Measurements from ENCODE around the gene LCTL. TPM values are rescaled to one million over a fixed set of nuclear protein-coding genes. Genes with fewer than 3 reads are reported as not detected.
"Not testable (repeated sequence)": the region's sequence is repeated elsewhere in the genome, so short reads cannot be mapped to it uniquely, and the experiment has no call there.

The LCTL gene
- total and polyA plus RNA-seq, 2 donors (not counting 1 experiment from before 2014, with no cell fraction given), result 0.66 to 0.96 TPM

DNA sequence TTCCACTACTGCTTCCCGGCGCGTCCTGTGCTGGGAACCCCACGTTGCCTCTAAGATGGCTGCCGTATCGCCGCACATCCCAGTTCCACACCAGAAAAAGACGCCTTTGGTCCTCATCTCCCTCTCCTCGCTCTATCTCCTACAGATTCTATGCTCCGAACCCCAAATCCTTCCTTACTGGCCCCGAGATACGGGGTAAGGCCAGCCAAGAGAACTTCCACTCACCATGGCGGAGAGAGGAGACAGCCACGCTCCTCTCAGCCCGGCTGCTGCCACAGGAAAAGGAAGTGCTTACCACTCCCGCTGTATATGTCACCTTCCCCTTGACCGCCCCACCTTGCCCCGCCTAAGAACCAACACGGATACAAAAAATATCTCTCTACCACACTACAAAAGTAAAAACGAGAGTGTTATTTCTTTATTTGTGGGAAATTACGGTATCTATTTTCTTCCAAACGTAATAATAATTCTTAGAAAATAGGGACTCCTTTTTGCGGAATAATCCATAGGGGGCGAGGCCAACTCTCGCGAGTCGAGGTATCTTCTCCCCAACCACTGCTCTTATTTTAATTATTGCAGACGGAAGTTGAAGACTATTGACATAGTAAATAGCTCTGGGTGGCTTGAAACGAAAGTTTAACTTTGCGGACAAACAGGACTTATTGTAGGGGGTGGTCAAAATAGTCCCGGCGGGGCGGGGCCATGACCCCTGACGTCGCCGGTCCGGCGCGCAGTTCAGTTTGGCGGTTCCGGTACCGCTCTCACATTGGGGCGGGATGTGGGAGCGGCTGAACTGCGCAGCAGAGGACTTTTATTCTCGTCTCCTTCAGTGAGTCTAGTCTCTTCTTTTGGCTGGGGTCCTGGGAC, 61.0 kb downstream of the LCTL start, which contains the start of the genes RPL4 and ZWILCH:
RPL4 (minus strand) TSS at position 293 of the 867 bp plus-strand sequence; CDS start at position 228, 65 bp downstream.
ZWILCH (plus strand) TSS at position 764 of the 867 bp plus-strand sequence; CDS start at position 777, 13 bp downstream.
- H3K36me3 ChIP-seq (ENCODE audit: control insufficient read depth, insufficient read depth, low read length), result peaks cover 10% of the 10 kb centered on the region
- peaks cover 74% of the 10 kb centered on the region for H3K79me2 ChIP-seq (ENCODE audit: control insufficient read depth, insufficient read depth, low read length)
- no peaks in the 10 kb centered on the region for H3K4me1 ChIP-seq (ENCODE audit: control insufficient read depth, extremely low read depth, insufficient read depth, low read length)
- no peaks in the 10 kb centered on the region for H3K27me3 ChIP-seq (ENCODE audit: control insufficient read depth, insufficient read depth, low read length)
- peak within 1 kb of the TSS; percentile 90 for H3K27ac ChIP-seq (ENCODE audit: insufficient read depth, low read length)
- TF ChIP-seq, protein P1, sequence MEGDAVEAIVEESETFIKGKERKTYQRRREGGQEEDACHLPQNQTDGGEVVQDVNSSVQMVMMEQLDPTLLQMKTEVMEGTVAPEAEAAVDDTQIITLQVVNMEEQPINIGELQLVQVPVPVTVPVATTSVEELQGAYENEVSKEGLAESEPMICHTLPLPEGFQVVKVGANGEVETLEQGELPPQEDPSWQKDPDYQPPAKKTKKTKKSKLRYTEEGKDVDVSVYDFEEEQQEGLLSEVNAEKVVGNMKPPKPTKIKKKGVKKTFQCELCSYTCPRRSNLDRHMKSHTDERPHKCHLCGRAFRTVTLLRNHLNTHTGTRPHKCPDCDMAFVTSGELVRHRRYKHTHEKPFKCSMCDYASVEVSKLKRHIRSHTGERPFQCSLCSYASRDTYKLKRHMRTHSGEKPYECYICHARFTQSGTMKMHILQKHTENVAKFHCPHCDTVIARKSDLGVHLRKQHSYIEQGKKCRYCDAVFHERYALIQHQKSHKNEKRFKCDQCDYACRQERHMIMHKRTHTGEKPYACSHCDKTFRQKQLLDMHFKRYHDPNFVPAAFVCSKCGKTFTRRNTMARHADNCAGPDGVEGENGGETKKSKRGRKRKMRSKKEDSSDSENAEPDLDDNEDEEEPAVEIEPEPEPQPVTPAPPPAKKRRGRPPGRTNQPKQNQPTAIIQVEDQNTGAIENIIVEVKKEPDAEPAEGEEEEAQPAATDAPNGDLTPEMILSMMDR (conservative IDR thresholded peaks at IDR 0.05 in 1 of 2, IDR thresholded peaks at IDR 0.05 in 1 of 2; ENCODE audit: low read depth in 1 of 2, low read length in 2 of 2), result no peak
- no peak for TF ChIP-seq EZH2 (IDR thresholded peaks at IDR 0.05; ENCODE audit: low read length, missing control alignments)
- H3K9ac ChIP-seq (ENCODE audit: insufficient read depth, low read length), result peak within 1 kb of the TSS; percentile 75
- H3K4me2 ChIP-seq (ENCODE audit: extremely low read depth, insufficient read depth, low read length), result peak within 1 kb of the TSS; percentile 81
- peak; percentile 87 to 93 for DNase-seq (ENCODE audit: low read depth in 2 of 2)
- peak within 1 kb of the TSS; percentile 63 to 98 (median 77) for H3K4me3 ChIP-seq (replicated peaks in 1 of 4; ENCODE audit: control extremely low read depth in 1 of 4, insufficient read depth in 1 of 4, low read depth in 3 of 4, low read length in 4 of 4)
- H2AFZ ChIP-seq (ENCODE audit: low read length), result peak within 1 kb of the TSS; percentile 59
- no peaks in the 10 kb centered on the region for H4K20me1 ChIP-seq (ENCODE audit: control insufficient read depth, extremely low read depth, insufficient read depth, low read length)
- H3K9me3 ChIP-seq (ENCODE audit: control insufficient read depth, insufficient read depth, low read depth, low read length), result no peaks in the 10 kb centered on the region

DNA sequence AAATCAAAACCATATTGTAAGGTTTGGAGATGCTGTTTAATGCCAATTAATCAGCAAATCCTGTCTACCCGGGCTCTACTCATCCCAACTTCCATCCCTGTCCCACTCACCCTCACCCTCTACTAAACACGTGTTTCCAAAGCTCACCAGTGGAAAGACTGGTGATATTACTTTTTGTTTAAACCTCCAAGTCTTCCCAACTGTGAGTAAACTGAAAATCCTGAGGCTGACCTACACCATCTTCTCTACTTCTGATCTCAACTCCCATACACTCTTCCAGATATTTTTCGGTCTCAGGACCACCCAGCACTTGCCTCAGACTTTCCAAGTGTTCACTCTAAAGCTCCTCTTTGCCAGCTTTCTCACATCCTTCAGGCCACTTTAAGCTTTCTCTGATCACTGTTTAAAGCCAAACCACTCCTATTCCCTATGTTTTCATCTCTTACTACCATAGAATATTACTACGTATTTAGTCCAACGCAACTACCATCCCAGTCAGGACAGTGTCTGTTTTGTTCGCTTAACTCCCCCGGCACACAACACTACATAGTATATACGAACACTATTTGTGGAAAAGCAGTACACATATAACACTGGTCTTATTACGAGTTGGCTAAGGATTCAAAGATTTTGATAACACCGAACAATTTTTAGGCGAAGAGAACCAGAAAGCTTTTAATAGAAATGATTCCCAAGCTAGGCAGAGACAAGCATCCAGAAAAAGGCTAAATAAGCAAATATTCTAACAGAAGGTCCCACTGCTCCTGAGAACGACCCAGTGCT, 61.8 kb downstream of the LCTL start:
- TF ChIP-seq EZH2 (IDR thresholded peaks at IDR 0.05; ENCODE audit: low read length, missing control alignments), result no peak
- TF ChIP-seq, protein P1 (conservative IDR thresholded peaks at IDR 0.05 in 1 of 2, IDR thresholded peaks at IDR 0.05 in 1 of 2; ENCODE audit: low read depth in 1 of 2, low read length in 2 of 2), result no peak
- peaks cover 17% of the 10 kb centered on the region for H3K36me3 ChIP-seq (ENCODE audit: control insufficient read depth, insufficient read depth, low read length)
- H3K9me3 ChIP-seq (ENCODE audit: control insufficient read depth, insufficient read depth, low read depth, low read length), result no peaks in the 10 kb centered on the region
- H3K79me2 ChIP-seq (ENCODE audit: control insufficient read depth, insufficient read depth, low read length), result peaks cover 74% of the 10 kb centered on the region
- H3K4me2 ChIP-seq (ENCODE audit: extremely low read depth, insufficient read depth, low read length), result peak overlapping the region; percentile 81
- no peak overlapping the region for H2AFZ ChIP-seq (ENCODE audit: low read length)
- H3K27me3 ChIP-seq (ENCODE audit: control insufficient read depth, insufficient read depth, low read length), result no peaks in the 10 kb centered on the region
- H3K4me1 ChIP-seq (ENCODE audit: control insufficient read depth, extremely low read depth, insufficient read depth, low read length), result no peaks in the 10 kb centered on the region
- H3K4me3 ChIP-seq (replicated peaks in 1 of 4; ENCODE audit: control extremely low read depth in 1 of 4, insufficient read depth in 1 of 4, low read depth in 3 of 4, low read length in 4 of 4), result peak overlapping the region; percentile 63 to 98 (median 77)
- DNase-seq (ENCODE audit: low read depth in 2 of 2), result no peak
- no peaks in the 10 kb centered on the region for H4K20me1 ChIP-seq (ENCODE audit: control insufficient read depth, extremely low read depth, insufficient read depth, low read length)
- H3K27ac ChIP-seq (ENCODE audit: insufficient read depth, low read length), result peak overlapping the region; percentile 90
- peak overlapping the region; percentile 75 for H3K9ac ChIP-seq (ENCODE audit: insufficient read depth, low read length)

DNA sequence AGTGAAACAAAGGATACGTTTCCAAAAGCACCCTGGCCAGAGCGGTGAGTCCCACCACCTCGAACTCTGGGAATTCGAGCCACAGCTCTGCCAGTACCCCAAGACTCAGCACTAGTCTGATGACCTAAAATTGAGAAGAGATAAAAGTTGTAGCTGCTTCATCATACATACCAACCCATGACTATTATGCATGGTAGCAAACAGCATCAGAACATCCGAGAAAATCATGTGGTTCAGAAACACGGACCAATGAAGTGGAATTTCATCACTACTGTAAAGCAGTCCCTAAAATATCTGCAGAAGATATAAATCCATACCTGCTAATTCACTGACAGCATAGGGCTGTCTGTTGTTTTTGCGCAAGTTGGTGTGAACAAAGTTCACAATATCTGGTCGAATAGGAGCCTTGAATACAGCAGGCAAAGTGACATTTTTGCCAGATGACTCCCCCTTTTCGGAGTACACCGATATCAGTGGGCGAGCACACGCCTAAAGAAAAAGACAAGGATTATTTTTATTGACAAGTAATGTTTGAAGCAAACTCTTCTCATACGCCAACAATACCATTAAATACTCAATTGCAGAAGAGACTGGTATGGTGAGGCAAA, 62.7 kb downstream of the LCTL start:
- Histone ChIP-seq H3K9ac (ENCODE audit: insufficient read depth, low read length) (peak overlapping the region; percentile 75), H3K4me2 (ENCODE audit: extremely low read depth, insufficient read depth, low read length) (peak overlapping the region; percentile 81), H3K27ac (ENCODE audit: insufficient read depth, low read length) (peak overlapping the region; percentile 90), H3K4me3 (replicated peaks in 1 of 4; ENCODE audit: control extremely low read depth in 1 of 4, insufficient read depth in 1 of 4, low read depth in 3 of 4, low read length in 4 of 4) (peak overlapping the region; percentile 63 to 98 (median 77)), H3K79me2 (ENCODE audit: control insufficient read depth, insufficient read depth, low read length) (peaks cover 68% of the 10 kb centered on the region), H3K36me3 (ENCODE audit: control insufficient read depth, insufficient read depth, low read length) (peaks cover 18% of the 10 kb centered on the region)
- not testable (repeated sequence) for H3K4me1 ChIP-seq (ENCODE audit: control insufficient read depth, extremely low read depth, insufficient read depth, low read length); H4K20me1 ChIP-seq (ENCODE audit: control insufficient read depth, extremely low read depth, insufficient read depth, low read length); H2AFZ ChIP-seq (ENCODE audit: low read length); H3K27me3 ChIP-seq (ENCODE audit: control insufficient read depth, insufficient read depth, low read length); H3K9me3 ChIP-seq (ENCODE audit: control insufficient read depth, insufficient read depth, low read depth, low read length)
- DNase-seq (ENCODE audit: low read depth in 2 of 2), result peak; percentile 20 to 53

Data from fibroblast of lung (primary cell).